ENCODE results near the gene ICOSLG.
"Not testable (repeated sequence)": the region's sequence is repeated elsewhere in the genome, so short reads cannot be mapped to it uniquely, and the experiment has no call there.

The ICOSLG gene

DNA sequence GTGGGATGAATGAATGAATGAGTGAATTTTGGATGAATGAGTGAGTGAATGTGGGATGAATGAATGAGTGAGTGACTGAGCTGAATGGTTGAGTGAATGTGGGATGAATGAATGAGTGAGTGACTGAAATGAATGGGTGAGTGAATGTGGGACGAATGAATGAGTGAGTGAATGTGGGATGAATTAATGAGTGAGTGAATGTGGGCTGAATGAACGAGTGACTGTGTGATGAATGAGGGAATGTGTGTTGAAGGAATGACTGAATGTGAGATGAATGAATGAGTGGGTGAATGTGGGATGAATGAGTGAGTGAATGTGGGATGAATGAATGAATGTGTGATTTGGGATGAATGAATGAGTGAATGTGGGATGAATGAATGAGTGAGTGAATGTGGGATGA, 28.8 kb downstream of the ICOSLG start:
- not testable (repeated sequence) for H3K4me3 ChIP-seq (ENCODE audit: low read depth, low read length); H3K27ac ChIP-seq (ENCODE audit: low read depth, low read length); H3K9ac ChIP-seq (ENCODE audit: low read length); H3K36me3 ChIP-seq (ENCODE audit: control insufficient read depth, insufficient read depth, low read length); H3K27me3 ChIP-seq (ENCODE audit: control insufficient read depth, insufficient read depth, low read length); H3K4me1 ChIP-seq (ENCODE audit: control insufficient read depth, insufficient read depth, low read length); H3K9me3 ChIP-seq (ENCODE audit: control insufficient read depth, insufficient read depth, low read depth, low read length)

DNA sequence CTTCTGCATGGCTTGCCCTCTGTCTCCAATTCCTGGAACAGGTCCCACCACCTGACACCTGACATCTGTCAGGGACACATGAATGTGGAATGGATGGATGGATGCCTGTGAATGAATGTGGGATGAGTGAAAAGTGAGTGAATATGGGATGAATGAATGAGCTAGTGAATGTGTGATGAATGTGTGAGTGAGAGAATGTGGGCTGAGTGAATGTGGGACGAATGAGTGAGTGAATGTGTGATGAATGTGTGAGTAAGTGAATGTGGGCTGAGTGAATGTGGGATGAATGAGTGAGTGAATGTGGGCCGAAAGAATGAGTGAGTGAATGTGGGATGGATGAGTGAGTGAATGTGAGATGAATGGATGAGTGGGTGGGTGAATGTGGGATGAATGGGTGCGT, 29.2 kb downstream of the ICOSLG start:
- not testable (repeated sequence) for H3K27ac ChIP-seq (ENCODE audit: low read depth, low read length)

DNA sequence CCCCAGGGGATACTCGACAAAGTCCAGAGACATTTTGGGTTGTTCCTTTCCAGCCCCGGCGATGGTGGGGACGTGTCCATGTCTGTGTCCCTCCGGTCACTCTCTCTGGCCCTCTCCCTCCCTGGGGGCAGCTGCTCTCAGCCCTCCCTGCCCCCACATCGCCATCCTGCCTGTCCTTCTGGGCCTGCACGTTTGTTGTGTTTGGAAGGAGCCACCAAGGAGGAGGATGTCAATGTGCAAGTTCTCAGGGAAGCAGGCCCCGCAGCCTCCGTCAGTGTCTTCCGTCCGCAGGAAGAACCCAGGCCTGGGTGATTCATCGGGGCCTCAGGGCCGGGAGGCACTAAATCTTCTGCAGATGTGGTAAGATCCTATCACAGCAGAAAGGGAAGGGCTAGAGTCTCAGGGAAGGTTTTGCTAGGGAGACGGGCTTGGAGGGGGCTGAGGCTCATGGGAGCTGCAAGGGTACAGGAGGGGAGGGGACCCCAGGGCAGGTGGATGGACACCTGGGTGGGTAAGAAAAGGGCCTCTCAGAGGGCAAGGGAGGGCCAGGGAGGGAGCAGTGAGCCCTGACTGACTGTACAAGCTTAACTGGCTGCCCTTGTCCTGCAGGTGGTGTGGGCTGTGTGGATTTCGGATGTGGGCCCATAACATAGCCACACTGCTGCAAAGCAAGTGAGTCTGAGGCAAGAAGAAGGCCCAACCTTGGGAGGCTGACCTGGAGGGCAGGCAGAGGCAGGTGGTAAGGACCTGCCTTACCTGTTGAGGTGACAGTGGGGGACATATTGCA, 32.7 kb downstream of the ICOSLG start:
- not testable (repeated sequence) for H3K4me3 ChIP-seq (ENCODE audit: low read depth, low read length); H3K4me1 ChIP-seq (ENCODE audit: control insufficient read depth, insufficient read depth, low read length)

More for the DNA sequence above, 29.2 kb downstream of the ICOSLG start:
- not testable (repeated sequence) for H3K9ac ChIP-seq (ENCODE audit: low read length); H3K4me1 ChIP-seq (ENCODE audit: control insufficient read depth, insufficient read depth, low read length); H3K4me3 ChIP-seq (ENCODE audit: low read depth, low read length); H3K9me3 ChIP-seq (ENCODE audit: control insufficient read depth, insufficient read depth, low read depth, low read length); H3K27me3 ChIP-seq (ENCODE audit: control insufficient read depth, insufficient read depth, low read length); H3K36me3 ChIP-seq (ENCODE audit: control insufficient read depth, insufficient read depth, low read length)

DNA sequence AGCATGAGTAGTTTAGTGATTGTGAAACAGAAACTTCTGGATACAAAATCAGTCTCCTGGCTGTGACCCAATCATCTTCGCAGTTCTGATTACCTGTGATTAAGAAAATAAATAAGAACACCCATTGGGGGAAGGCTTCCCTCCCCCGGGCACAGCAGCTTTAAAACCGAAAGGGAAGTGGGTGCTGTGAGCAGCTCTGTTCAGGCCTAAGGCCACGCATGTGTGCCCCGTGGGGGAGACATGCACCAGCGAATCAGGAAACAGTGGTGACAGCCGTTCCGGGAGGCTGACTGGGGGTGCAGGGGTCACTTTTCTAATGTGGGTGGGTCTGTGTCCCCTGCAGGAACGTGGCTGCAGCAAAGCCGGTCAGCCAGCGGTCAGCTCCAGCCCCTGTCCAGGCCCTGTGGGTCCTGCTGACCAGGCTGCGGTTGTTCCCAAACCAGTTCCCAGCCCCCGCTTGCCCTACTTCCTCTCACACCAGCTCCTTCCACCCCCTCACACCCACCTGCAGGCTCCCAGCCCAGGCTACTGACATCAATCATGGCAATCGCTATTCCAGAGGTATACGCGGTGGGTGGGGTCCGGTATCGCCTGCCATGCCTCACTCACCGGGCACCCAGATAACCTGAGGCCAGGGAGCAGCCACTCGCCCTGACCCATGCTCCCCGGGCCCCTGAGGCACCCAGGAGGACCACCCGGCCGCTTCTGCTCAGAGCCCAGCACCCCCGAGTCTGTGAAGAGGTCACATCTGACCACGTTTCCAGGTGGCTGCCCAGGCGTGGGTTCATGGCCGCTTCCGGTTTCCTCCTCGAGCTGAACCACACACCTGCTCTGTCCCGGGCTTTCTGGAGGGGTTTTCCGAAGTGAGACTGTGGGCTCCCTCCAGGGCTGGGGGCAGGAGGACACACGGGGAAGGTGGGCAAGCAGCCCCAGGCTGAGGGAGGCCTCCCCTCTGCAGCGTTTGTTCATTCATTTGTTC, 33.8 kb downstream of the ICOSLG start:
- not testable (repeated sequence) for H3K4me3 ChIP-seq (ENCODE audit: low read depth, low read length); H3K9ac ChIP-seq (ENCODE audit: low read length); H3K27ac ChIP-seq (ENCODE audit: low read depth, low read length); H3K36me3 ChIP-seq (ENCODE audit: control insufficient read depth, insufficient read depth, low read length); H3K4me1 ChIP-seq (ENCODE audit: control insufficient read depth, insufficient read depth, low read length); H3K27me3 ChIP-seq (ENCODE audit: control insufficient read depth, insufficient read depth, low read length); H3K9me3 ChIP-seq (ENCODE audit: control insufficient read depth, insufficient read depth, low read depth, low read length)

More for the DNA sequence above, 32.7 kb downstream of the ICOSLG start:
- H3K27me3 ChIP-seq (ENCODE audit: control insufficient read depth, insufficient read depth, low read length); H3K36me3 ChIP-seq (ENCODE audit: control insufficient read depth, insufficient read depth, low read length); H3K27ac ChIP-seq (ENCODE audit: low read depth, low read length); H3K9ac ChIP-seq (ENCODE audit: low read length); H3K9me3 ChIP-seq (ENCODE audit: control insufficient read depth, insufficient read depth, low read depth, low read length): not testable (repeated sequence)

DNA sequence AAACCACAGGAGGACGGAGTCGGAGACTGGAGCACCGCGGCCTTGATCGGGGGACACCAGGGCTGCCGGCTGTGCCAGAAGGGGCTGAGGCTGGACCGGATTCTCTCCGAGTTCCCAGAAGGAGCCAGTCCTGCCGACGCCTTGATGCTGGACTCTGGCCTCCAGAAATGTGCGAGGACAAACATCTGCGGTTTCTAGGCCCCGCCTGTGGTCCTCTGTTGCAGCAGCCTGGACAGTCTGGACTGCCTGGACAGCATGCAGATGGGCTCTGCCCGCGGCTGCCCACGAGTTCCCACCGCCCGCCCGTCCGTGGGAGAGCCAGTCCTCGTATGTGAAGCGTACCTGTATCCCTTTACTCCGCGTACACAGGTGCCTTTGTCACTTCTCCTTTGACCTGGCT, 34.6 kb downstream of the ICOSLG start:
- H3K36me3 ChIP-seq (ENCODE audit: control insufficient read depth, insufficient read depth, low read length); H3K9me3 ChIP-seq (ENCODE audit: control insufficient read depth, insufficient read depth, low read depth, low read length); H3K27me3 ChIP-seq (ENCODE audit: control insufficient read depth, insufficient read depth, low read length); H3K9ac ChIP-seq (ENCODE audit: low read length); H3K4me1 ChIP-seq (ENCODE audit: control insufficient read depth, insufficient read depth, low read length); H3K27ac ChIP-seq (ENCODE audit: low read depth, low read length); H3K4me3 ChIP-seq (ENCODE audit: low read depth, low read length): not testable (repeated sequence)

DNA sequence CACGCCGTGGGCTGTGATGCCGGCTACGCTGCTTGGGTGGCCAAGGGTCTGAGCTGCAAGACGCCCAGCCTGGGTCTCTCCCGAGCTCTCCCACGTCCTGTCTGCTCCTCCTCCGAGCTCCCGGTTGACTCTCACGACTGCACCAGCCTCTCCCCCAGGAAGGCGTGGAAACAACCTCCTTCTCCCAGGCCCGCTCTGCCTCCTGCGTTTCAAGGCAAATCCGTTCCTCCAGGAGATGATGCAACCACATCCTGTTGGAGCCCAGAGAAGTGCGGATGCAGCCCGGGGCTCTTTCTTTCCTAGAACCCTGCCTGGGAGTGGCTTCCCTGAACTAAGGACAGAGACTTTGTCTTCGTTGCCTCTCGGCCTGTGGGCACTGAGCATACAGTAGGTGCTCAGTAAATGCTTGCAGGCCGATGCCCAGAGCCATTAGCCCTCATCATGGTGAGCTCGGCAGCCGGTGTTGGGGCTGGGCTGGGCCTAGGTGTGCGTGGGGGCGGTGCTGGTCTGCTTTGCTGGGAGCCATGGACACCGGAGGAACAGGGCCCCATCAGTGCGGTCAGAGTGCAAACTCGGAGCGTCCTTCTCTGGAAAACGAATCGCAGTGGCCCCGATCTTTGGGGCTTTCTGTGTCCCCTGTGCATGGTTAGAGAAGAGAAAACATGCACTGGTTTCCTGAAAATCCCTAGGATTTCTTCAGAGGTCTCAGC, 38.0 kb downstream of the ICOSLG start:
- H3K4me1 ChIP-seq (ENCODE audit: control insufficient read depth, insufficient read depth, low read length); H3K27ac ChIP-seq (ENCODE audit: low read depth, low read length); H3K36me3 ChIP-seq (ENCODE audit: control insufficient read depth, insufficient read depth, low read length); H3K4me3 ChIP-seq (ENCODE audit: low read depth, low read length); H3K9me3 ChIP-seq (ENCODE audit: control insufficient read depth, insufficient read depth, low read depth, low read length); H3K27me3 ChIP-seq (ENCODE audit: control insufficient read depth, insufficient read depth, low read length); H3K9ac ChIP-seq (ENCODE audit: low read length): not testable (repeated sequence)

DNA sequence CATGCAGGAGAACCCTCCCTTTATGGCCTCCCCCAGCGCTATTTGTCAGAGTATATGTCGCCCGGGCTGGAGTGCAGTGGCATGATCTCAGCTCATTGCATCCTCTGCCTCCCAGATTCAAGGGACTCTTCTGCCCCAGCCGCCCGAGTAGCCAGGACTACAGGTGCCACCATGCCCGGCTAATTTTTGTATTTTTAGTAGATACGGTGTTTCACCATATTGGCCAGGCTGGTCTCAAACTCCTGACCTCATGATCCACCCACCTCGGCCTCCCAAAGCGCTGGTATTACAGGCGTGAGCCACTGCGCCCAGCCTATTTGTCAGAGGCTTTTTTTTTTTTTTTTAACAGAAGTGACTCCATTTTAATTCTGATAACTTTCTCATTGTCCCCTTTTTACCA, 40.7 kb downstream of the ICOSLG start:
- H3K4me3 ChIP-seq (ENCODE audit: low read depth, low read length); H3K27ac ChIP-seq (ENCODE audit: low read depth, low read length); H3K9me3 ChIP-seq (ENCODE audit: control insufficient read depth, insufficient read depth, low read depth, low read length); H3K36me3 ChIP-seq (ENCODE audit: control insufficient read depth, insufficient read depth, low read length); H3K27me3 ChIP-seq (ENCODE audit: control insufficient read depth, insufficient read depth, low read length); H3K4me1 ChIP-seq (ENCODE audit: control insufficient read depth, insufficient read depth, low read length); H3K9ac ChIP-seq (ENCODE audit: low read length): not testable (repeated sequence)

DNA sequence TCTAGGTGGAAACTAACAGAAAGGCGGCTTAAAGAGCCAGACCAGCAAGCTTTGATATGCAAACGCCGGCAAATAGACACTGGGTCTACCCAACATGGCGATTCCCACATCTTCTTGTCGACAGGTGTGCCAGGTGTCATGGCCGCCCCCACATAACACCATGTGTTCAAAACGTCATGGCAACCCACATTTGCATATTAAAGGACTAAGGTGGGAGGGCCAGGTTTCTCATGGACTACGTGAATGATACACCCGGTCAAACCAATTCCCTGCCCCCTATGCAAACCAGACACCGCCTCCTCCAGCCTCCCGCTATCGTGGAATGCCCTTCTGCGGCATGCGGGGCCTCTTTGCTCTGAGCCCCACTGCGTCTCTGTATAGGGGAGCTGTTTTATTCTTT, 41.3 kb downstream of the ICOSLG start:
- Histone ChIP-seq H3K27ac (ENCODE audit: low read depth, low read length) (no peak overlapping the region), H3K4me3 (ENCODE audit: low read depth, low read length) (no peak overlapping the region), H3K4me1 (ENCODE audit: control insufficient read depth, insufficient read depth, low read length) (no peaks in the 10 kb centered on the region), H3K36me3 (ENCODE audit: control insufficient read depth, insufficient read depth, low read length) (no peaks in the 10 kb centered on the region), H3K9ac (ENCODE audit: low read length) (no peak overlapping the region), H3K27me3 (ENCODE audit: control insufficient read depth, insufficient read depth, low read length) (no peaks in the 10 kb centered on the region), H3K9me3 (ENCODE audit: control insufficient read depth, insufficient read depth, low read depth, low read length) (no peaks in the 10 kb centered on the region)

DNA sequence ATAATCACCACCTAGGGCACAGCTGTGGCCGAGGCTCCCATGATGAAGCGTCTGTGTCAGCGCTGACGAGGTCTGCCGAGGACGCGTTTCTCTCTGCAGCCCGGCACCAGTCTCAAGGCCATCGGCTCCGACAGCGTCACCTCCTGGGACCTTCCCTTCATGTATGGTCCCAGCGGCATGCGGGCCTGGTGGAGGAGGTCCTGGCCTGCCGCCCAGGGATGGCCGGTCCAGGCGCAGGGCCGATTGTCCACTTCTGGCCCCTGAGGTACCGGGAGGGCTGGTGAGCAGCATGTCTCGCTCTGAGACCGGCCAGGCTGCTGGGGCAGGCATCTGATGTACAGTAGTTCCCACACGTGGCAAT, 43.6 kb downstream of the ICOSLG start:
- not testable (repeated sequence) for H3K27ac ChIP-seq (ENCODE audit: low read depth, low read length); H3K9me3 ChIP-seq (ENCODE audit: control insufficient read depth, insufficient read depth, low read depth, low read length); H3K4me3 ChIP-seq (ENCODE audit: low read depth, low read length); H3K4me1 ChIP-seq (ENCODE audit: control insufficient read depth, insufficient read depth, low read length); H3K36me3 ChIP-seq (ENCODE audit: control insufficient read depth, insufficient read depth, low read length); H3K9ac ChIP-seq (ENCODE audit: low read length); H3K27me3 ChIP-seq (ENCODE audit: control insufficient read depth, insufficient read depth, low read length)

DNA sequence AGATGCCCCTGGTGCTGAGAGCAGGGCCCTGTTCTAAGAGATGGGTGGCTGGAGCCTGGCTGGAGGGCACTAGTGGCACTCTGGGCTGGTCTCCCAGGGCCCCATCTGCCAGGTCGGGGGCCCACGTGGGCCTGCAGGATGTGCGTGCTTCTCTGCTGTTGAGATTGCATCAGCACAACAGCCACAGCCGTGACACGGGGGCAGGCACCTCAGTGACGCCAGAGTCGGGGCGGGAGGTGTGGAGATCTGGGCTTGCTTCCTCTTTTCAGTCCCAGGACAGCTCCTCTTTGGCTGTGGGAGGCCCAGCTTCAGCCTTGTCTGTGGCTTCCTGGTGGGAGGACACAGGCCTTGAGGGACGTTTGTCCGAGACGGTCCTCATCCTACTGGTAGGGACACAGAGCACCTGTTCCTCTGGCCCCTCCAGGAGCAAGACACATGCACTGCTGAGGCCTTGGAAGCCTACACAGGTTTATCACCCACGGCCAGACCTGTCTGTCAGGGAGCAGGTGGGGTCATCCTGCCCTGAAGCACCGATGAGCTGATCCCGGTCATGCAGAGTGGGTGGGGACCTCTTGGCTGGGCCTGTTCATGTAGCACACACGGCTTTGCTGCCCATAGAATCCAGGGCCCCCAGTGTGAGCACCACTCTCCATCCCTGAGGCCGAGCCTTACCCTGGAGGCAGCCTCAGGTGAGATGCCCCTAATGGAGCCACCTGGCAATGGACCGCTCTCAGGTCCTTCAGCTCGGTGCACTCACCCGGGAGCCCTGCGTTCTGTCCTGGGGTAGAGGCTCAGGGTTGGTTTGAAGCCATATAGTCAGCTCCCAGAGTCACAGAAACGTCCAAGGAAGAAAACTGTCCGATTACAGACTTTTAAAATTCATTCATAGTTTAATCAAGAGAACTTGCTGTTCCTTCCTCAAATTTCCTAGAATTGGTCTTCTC, 44.3 kb downstream of the ICOSLG start:
- not testable (repeated sequence) for H3K36me3 ChIP-seq (ENCODE audit: control insufficient read depth, insufficient read depth, low read length); H3K9me3 ChIP-seq (ENCODE audit: control insufficient read depth, insufficient read depth, low read depth, low read length); H3K4me1 ChIP-seq (ENCODE audit: control insufficient read depth, insufficient read depth, low read length); H3K9ac ChIP-seq (ENCODE audit: low read length); H3K4me3 ChIP-seq (ENCODE audit: low read depth, low read length); H3K27me3 ChIP-seq (ENCODE audit: control insufficient read depth, insufficient read depth, low read length); H3K27ac ChIP-seq (ENCODE audit: low read depth, low read length)
